A172 (cell line): ENCODE results near the gene SATB2. TPM values are rescaled to one million over a fixed set of nuclear protein-coding genes. Genes with fewer than 3 reads are reported as not detected.
A peak's percentile ranks its signal among the peaks of the same experiment; 100 is the strongest.

Experiments used
- DNase-seq: peaks from one replicate; pipeline ENCODE4 v3.0.0-alpha.2; 2015; ENCODE audit warnings: low spot score
- total RNA-seq: library from RNA; depleted of rRNA; stranded (reverse); fragments of >200 nt; shearing (Covaris generic); gene quantifications from 2 replicates; pipeline ENCODE4 v1.2.3, GENCODE V29; 2014

Gene SATB2
- total RNA-seq, 1 experiment from 2014 or later = 10.2 TPM

DNA sequence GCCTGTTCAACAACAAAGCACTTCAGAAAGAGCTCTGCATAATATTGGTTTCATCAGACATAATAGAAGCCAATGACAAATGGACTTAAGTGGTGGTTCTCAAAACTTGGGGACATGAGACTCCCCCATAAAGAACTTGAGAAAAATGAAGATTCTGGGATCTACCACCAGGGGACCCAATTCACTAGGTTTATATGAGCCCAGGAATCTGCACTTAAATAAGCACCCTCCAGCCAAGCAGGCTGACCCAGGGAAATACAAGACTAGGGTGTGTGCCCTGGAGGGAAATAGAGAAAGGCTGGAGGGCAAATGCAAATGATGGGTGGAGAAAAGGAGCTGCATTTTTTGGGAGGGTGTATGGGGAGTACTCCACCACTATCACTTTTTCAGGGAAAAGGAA lies 52.5 kb downstream of the SATB2 start:
- DNase-seq = peak; percentile 13

DNA sequence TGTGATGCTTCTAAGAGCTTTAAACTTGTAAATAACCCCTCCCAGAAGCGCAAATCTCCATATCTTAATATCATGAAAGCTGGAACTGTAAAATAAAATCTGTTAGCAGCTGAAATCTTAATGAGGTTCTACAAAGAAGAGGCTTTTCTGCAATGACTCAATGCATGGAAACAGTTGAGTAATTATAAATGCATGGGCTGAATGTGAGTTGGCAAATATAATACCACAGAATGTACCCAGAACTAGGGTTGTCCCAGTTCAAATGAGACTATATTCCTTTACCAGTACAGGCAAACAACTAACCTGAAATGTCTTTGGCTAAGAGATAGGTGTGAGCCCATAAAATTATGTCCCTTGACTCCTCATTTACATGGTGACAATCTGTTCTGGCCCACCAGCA lies 52.9 kb downstream of the SATB2 start:
- no peak for DNase-seq

DNA sequence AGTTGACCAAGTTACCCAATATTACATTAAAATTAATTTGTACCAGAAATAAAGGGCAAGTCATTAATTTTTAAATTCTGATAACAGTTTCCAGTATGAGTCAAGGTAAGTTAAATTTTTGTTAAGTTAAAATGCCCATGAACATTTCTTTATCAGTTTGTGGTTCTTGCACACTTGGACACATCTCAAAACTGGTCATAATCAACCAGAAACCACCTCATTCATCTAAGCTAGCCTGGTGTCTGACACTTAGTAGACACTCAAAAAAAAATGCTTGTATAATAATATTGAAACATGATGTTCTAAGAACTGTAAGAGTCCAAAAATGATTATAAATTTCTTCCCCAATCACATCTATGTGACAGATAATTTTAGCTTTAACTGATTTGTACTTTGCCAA lies 62.4 kb downstream of the SATB2 start:
- DNase-seq = no peak

DNA sequence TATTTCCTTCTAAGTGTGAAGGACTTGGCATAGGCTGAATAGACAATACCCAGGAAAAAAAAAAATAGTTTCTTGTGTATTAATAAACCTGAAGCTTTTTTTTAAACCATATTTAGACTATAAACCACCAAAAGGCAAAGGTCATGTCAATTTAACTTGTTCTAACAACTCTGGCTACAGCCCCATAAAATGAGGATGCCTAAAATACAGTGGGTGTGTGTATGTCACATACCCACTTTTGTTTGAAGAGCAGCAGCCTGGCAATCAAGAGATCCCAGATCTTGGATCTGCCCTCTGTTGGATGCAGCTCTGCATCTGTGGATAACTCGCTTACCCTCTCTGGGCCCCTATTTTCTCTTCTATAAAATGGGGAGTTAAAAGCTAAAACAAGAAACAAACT lies 65.4 kb downstream of the SATB2 start:
- DNase-seq = no peak

DNA sequence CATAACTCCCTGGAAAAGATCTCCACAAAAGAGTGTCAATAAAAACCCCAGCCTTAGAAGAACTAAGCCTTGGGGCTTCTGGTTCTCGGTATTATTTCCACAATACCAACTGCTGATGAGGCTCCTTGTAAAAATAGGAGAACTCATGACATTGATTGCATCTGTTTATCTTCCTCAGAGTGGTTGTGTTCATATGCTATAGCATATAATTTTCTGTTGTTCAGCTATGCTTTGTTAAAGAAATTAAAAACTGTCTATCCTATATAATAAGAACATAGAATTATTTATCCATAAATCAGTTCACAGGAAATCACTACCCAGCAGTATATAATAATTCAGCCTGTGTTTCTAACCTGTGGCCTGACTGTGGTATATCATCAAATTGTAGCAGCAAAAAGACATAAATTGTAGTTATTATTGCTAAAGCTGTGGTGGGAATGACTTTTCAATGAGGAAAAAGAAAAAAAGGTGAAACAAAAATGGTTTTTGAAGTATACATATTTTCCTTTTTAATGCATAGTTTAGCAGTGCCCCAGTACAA lies 68.9 kb downstream of the SATB2 start:
- DNase-seq = no peak

DNA sequence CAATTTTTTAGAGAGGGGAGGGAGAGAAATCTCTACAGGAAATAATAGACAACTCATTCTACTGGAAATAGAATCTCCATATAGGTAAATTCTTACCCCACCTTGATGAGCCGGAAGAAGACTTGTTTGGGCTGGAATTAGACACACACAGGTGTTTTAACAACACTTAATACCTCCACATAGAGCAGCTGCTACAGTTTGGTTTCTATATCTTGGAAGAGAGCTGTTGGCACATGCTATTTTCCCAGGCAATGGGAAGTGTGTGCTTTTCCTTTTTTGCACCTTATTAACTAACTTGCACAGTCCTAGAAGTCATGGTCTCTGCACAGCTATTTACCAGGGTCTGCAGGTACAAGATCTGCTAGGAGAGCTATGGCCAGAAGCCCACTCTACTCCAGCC lies 73.7 kb downstream of the SATB2 start:
- DNase-seq = no peak

DNA sequence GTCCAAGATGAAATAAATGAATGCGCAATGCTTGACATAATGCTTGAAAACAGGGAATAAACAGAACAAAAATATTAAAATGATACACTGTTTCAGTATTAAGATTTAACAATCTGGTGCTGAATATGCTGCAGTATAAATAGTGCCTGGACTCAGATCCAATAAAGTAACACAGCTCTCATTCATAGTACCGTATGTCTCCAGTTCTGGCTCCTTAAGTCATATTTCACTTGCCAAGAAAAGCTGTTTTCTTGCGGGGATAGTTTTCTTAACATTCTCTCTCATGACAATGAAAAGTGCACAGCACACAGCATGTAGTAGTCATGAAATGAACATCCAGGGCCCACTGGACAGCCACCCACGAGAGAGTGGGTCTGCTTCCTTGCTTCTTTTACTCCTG lies 74.7 kb downstream of the SATB2 start:
- DNase-seq = no peak

DNA sequence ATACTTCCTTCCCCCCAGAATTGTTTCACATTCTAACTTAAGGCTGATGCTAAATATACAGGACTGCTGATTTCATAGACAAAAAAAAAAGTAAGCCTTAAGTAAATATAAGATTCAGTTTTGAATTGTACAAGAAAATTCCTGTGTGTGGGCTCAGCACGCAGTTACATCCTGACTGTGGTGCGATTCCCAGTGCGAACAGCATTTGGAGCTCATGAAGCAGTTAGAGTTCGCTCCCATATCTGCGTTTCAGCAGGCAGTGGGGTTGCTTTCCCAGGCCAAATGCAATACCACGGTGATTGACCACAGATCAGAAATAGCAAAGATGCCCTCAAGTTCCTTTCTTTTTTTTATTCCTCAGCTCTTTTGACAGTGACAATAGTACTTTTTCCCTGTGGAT lies 75.6 kb downstream of the SATB2 start:
- DNase-seq = no peak

DNA sequence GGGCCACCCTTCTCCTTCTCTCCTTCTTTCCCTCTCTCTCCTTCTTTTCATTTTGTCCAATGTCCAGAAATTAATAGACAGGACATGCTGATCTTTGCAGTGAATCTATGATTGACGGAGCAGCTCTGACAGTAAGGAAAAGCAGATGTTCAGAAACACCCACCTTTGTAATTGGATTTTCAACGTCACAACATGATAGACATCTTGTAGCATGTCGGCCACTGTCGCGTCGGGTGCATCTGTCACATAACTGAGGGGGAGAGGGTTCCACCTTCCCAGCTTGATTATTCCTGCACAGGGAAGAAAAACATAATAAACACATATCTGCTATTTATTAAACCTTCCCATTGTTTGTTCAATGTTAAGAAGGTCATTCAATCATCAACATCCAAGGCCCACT lies 76.2 kb downstream of the SATB2 start:
- no peak for DNase-seq

- DNase-seq = peak; percentile 80
These were observed 78.6 kb downstream of the SATB2 start for GRCh38 chr2:199378948-199379650.

GRCh38 chr2:199370150-199370780 lies 87.5 kb downstream of the SATB2 start:
- DNase-seq = peak; percentile 41

GRCh38 chr2:199366406-199366805 lies 91.3 kb downstream of the SATB2 start:
- DNase-seq = no peak

DNA sequence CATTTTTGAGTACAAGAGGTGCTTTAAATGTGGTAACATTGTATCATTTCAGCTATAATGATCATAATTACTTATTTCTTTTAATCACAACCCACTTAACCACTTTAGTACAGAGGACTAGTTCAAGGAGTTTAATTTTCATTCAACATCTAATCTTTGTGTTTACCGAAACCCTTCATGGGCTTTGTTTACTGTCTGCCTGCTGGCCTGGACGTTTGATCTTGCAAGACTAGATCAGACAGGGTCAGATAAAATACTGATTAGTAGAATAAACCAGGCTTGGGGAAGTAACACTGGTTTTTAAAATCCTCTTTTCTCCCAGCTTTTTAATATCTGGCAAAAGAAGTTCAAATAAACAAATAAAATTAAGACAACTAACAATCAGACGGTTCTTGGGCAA lies 93.6 kb downstream of the SATB2 start:
- DNase-seq = no peak

DNA sequence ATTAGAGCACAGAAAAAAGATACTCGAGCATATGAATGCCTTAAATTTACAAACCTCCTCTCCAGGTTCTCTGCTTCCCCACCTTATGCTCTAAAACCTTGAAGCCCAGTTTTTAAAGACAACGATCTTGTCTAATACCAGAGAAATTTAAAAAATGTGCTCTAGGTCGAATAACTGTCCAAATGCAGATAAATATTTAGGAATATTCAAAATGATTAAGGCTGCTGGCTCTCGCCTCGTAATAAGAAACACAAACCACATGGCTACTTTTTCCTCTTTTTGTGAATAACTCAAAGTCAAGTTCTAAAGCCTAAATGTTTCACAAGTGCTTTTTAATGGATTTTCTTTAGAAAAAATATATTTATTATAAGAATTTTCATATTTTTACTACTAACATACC lies 101.3 kb downstream of the SATB2 start:
- DNase-seq = no peak

GRCh38 chr2:199348871-199349270 lies 108.9 kb downstream of the SATB2 start:
- no peak for DNase-seq

- no peak for DNase-seq
These were observed 113.7 kb downstream of the SATB2 start for GRCh38 chr2:199344012-199344411.

GRCh38 chr2:199342334-199342733 lies 115.4 kb downstream of the SATB2 start:
- DNase-seq = no peak

GRCh38 chr2:199341123-199341522 lies 116.6 kb downstream of the SATB2 start:
- no peak for DNase-seq

- no peak for DNase-seq
These were observed 117.7 kb downstream of the SATB2 start for GRCh38 chr2:199339891-199340605.

DNA sequence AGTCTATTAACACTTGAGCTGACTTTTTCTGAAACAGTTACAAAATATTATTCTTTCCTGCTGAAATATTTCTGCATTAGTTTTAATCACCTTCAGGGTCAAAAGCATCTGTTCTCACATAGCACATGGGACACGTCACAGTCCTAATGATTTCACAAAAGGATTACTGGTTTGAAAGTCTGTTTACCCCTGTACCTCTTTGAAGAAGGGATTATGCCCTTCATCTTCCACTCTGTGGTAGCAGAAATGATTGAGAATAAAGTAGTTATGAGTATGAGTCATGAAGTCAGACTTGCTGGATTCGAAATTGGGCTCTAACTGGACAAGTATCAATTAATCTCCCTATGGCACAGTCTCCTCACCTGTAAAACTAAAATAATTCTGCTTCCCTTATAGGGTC lies 121.2 kb downstream of the SATB2 start:
- DNase-seq = no peak

DNA sequence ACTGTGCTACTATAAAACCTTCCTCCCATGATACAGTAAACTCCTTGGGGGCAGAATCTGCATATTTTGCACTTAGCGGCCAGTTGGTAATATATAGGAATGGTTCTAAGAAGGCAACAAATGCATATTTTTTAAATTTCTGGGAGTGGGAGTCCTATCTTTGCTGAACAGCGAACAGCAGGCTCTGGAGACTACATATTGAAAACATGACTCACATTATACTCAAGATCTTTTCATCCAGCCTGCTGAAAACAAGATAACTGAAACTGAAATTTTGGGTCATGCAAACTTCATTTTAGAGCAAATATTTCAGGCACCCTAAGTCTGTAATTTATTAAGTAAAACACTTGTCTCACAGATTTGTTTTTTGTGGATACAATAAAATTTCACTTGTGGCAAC lies 122.2 kb downstream of the SATB2 start:
- DNase-seq = no peak

- peak; percentile 68 for DNase-seq
These were observed 128.3 kb downstream of the SATB2 start for GRCh38 chr2:199329466-199329865.

GRCh38 chr2:199329031-199329430 lies 128.7 kb downstream of the SATB2 start:
- no peak for DNase-seq
